NCI-H146 treated with DMSO at 0.1 percent for 48 hours (cell line): ENCODE data around the gene PLEKHA6.
"Not testable (repeated sequence)": the region's sequence is repeated elsewhere in the genome, so short reads cannot be mapped to it uniquely, and the experiment has no call there.

ENCODE experiments used
- DNase-seq: peaks from one replicate; lab custom pipeline; 2025; ENCODE audit not compliant: unreplicated experiment; lab: John Stamatoyannopoulos, UW

The PLEKHA6 gene

GRCh38 chr1:204314171-204314892, 45.4 kb downstream of the PLEKHA6 start:
- DNase-seq: peak; percentile 89

- peak; percentile 91 for DNase-seq
Measured at GRCh38 chr1:204313675-204314074, 46.1 kb downstream of the PLEKHA6 start.

- not testable (repeated sequence) for DNase-seq
Measured at GRCh38 chr1:204310970-204311369, 48.8 kb downstream of the PLEKHA6 start.

DNA sequence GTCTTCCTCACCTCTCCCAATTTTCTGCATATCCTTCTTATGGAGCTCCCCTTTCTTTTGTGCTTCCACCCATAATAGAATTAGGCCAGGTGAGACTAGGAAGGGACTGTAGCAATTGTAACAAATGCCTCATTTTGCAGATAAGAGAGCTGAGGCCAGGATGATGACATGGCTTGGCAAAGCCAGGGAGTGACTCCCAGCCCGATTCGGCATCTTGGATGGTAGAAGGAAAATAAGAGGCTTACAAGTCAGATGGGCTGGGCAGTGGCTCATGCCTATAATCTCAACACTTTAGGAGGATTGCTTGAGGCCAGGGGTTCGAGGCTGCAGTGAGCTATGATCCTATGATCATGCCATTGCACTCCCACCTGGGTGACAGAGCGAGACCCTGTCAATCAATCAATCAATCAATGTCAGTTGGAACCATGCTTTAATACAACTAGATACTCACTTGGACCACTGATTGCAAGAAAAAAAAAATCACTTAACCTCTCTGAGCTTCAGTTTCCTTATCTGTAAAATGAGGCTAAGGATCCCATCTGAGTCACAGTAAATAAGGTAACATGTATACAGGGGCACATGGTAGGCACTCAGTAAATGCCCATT, 51.6 kb downstream of the PLEKHA6 start:
- no peak for DNase-seq

DNA sequence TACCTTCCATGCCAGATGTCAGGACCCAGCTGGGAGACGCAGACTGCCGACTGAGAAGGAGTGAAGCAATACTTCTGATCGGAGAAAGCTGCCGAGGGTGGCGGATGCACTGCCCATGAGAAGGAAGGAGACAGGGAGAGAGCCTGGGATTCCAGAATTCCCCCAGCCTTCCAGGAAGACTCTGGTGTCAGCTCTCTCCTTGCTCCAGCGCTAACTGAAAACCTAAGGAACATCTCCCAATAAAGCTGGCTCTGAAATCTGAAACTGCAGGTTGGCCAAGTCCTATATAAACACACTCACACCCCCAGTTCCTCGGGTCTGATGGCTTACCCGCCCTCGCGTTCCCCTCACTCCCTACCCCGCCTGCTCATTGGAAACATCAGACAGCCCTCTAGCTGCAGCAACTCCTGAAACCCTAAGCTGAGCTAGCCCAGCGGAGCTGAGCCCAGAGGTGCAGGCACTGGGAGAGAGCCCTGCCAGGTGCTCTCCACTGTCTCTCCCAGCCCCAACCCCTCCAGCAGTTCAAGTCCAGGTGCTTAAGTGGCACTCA, 52.3 kb downstream of the PLEKHA6 start:
- DNase-seq: no peak

DNA sequence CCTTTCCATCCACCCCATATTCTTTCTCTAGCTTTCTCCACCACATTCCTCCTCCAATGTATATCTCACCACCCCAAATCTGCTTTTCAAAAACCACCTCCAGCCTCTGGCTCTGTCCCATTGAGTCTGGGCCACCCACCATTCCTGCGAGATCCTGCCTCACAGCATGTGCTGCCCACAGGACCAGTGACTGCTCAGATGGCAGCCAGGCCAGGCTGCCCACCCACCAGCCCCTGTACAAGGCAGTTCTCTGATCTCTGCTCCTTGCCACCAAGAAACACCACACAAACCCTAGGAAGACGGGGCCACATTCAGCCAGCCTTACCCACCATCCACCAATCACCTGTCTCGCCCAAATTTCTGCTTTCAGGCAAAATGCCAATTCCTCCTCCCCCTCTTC, 53.7 kb downstream of the PLEKHA6 start:
- no peak for DNase-seq

- no peak for DNase-seq
Measured at GRCh38 chr1:204304067-204304466, 55.7 kb downstream of the PLEKHA6 start.

- no peak for DNase-seq
Measured at GRCh38 chr1:204302769-204303168, 57.0 kb downstream of the PLEKHA6 start.

DNA sequence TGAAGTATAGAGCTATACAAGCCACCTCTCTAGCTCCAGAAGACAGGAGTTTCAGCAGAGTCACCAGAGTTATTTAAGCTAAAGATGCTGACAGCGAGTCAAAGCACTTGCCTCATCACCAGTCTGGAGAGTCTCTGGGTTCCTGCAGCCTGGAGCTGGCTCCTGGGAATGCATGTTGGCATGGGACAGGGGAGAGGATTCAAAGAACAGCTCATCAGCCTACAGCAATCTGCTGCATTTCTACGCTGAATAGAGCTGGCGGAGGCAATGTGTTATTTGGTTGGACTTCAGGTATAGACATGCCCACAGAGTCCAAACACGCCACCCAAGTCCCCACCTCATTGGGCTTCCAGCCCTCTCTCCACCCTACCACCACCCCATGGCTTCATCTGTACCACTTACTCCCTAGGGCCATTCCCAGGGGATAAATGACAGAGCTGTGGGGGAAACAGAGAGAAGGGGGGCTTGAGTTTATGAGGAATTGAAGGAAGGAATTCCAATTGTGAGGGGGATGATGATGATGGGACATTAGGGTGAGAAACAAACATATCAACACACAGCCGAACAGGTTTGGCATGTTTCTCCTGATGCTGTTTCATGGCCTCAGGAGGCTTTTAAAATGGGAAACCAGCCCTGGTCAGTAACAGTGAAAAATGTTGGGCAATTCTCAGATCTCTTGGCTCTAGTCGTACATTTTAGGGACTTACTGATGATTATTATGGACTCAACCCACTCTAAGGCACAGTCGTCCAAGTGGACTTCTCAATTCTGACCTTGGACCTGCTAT, 58.4 kb downstream of the PLEKHA6 start:
- DNase-seq: no peak

DNA sequence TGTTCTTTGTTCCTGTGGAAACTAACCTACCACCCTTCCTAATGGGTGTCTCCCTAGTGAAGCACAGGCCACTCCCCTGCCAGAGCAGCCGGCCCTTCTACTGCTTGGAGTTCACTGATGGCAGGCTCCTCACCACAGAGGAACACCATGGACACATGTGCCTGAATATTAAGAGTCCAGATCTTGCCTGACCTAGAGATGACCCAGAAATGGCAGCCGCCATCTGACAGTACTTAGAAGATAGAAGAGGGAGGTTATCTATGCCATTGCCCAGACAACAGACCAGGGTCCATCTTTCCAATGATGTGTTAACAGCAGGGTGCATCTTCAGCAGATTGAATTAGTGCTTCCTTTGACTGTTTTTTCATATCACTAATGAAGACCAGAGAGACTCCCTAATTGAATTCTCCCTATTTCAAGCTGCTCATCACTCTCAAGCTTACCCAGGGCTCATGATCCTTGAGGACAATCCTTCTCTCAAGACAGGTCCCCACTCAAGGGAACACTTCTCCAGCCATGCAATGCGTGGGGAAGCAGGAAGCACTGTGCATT, 59.8 kb downstream of the PLEKHA6 start:
- DNase-seq: no peak

DNA sequence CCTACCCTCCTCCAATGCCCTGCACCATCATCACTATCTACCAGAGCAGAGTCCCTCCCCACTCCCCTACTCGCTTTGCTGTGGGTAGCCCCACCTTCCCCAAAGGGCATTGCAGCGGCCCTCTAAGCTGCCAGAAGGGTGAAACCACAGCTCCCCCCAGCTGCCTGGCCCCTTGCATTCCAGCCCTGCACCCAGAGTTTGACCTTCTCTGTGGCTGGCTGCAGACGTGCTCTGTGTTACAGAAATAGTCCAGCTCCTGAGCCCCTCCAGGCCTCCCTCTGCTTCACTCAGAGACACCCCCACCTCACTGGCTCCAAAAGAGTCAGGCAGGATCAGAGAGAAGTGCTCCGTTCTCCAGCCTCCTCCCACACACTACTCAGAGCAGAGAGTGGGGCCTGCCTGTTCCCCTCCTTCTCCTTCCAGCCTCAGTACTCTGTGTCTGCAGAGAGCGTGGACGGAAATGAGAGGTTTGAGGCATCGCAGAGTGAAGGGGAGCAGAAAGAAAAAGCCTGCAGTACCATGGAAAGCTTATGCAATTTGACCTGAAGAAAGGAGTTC, 63.2 kb downstream of the PLEKHA6 start:
- DNase-seq: no peak

- no peak for DNase-seq
Measured at GRCh38 chr1:204295671-204296070, 64.1 kb downstream of the PLEKHA6 start.

DNA sequence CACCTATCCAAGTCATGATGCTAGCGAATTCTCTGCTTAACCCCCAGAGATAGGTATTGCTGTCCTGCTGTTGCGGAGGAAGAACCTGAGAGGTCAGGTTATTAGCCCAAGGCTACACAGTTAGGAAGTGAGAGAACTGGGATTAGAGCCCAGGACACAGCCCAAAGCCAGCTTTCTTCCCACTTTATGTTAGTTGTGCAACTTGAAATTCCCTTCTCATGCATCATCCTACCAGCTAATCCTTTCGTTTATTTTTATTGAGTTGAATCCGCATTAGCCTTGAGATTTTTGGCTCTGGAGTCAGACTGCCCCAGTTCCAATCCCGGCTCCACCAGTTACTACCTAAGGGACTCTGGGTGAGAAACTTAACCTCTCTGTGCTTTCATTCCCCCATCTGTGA, 65.4 kb downstream of the PLEKHA6 start:
- no peak for DNase-seq

- no peak for DNase-seq
Measured at GRCh38 chr1:204293605-204294337, 66.0 kb downstream of the PLEKHA6 start.

GRCh38 chr1:204292740-204293139, 67.0 kb downstream of the PLEKHA6 start:
- no peak for DNase-seq

DNA sequence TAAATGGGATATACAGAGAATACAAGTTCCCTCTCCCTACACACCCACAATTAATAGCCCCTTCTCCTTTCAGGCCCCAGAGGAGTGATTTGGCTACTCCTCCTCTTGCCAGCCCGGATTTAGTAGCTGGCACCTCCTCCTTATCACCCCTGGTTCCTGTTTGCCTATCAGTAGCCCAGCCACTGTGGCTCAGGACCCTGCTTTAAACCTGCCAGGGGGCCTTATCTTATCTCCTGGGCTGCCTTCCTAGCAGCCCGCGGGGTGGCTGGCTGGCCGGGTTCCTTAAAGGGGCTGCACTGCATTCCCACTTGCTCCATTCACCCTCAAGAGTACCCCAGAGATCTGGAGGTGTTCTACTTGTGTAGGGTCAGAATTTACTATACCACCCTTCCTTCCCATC, 70.4 kb downstream of the PLEKHA6 start:
- no peak for DNase-seq

DNA sequence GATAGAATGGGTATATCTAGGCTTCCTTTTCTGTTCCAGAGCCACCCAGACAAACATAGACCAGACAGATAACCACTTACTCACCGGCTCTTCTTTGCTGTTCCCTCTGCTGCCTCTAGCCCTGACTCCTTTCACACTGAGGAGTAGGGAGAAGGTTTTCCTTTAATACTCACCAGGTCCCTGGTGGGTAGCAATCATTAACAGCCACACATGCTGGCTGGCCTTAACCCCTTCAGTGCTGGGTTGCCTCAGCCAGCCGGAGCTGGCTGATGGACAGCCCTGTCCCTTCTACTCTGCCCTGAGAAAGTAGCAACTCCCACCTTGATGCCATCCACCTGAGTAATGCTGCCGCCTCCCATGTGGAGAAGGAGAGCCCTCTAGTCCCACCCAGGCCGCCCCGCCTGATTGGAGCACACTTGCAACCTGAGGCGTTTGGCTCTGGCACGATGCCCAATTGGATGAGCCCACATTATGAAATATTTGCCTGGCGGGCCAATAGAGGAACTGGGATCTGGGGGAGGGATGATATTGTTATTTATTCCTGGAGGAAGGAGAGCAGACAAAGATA, 71.6 kb downstream of the PLEKHA6 start:
- DNase-seq: peak; percentile 70

GRCh38 chr1:204287466-204287891, 72.2 kb downstream of the PLEKHA6 start:
- DNase-seq: no peak

GRCh38 chr1:204286831-204287421, 72.8 kb downstream of the PLEKHA6 start:
- peak; percentile 29 for DNase-seq

DNA sequence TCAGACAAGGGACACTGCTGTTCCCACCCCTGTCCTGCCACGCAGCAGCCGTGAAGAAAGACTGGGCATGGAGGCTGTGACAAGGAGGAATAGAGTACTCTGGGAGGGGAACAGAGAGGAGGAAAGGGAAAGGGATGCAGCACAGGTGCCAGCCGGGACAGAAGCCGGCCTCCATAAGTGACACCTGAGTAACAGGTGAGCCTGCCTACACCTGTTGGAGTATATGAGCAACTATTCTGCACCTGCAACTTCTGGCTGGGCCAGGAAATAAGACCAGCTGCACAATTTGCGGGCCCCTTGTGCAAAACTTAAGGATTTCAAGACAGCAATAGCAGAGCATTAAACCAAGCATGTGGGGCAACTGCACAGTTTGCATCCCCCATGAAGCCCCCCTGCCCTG, 73.4 kb downstream of the PLEKHA6 start:
- peak; percentile 62 for DNase-seq
